Stimulated activated CD4-positive, alpha-beta T cell treated with anti-CD3 and anti-CD28 coated beads, Interleukin-12 subunit alpha, Interleukin-12 subunit beta, amount 100 ng/mL, for 48 hours (primary cell): ENCODE results near the gene GNL1.

ENCODE experiments used
- DNase-seq, 3 donors: peaks; one replicate each; pipeline ENCODE4 v3.0.0-alpha.2; 2020; ENCODE audit warnings: low read depth in 2 of 3, low spot score in 1 of 3

Gene GNL1

GRCh38 chr6:30570263-30570662, 14.0 kb upstream of the GNL1 start:
- no peak for DNase-seq

GRCh38 chr6:30568245-30568644, 12.0 kb upstream of the GNL1 start:
- DNase-seq = peak; percentile 33 to 51 (median 47)

- DNase-seq = no peak
Observed at GRCh38 chr6:30565772-30566171, 9.5 kb upstream of the GNL1 start.

- DNase-seq = no peak
Observed at GRCh38 chr6:30564114-30564513, 7.8 kb upstream of the GNL1 start.

GRCh38 chr6:30562470-30563425, 6.5 kb upstream of the GNL1 start:
- no peak for DNase-seq

GRCh38 chr6:30560930-30561329, 4.6 kb upstream of the GNL1 start:
- no peak for DNase-seq

GRCh38 chr6:30557683-30557981, 1.3 kb upstream of the GNL1 start:
- DNase-seq = no peak

- peak; percentile 83 to 85 (median 84) for DNase-seq
Observed at GRCh38 chr6:30556906-30557682, 805 bp upstream of the GNL1 start, which contains the start of gene PRR3. PRR3 (plus strand) TSS chr6:30557295; CDS start chr6:30557345, 50 bp downstream.

- no peak for DNase-seq
Observed at GRCh38 chr6:30555816-30556065, 548 bp downstream of the GNL1 start.

GRCh38 chr6:30554962-30555815, 1.1 kb downstream of the GNL1 start:
- DNase-seq = no peak

- DNase-seq = no peak
Observed at GRCh38 chr6:30554404-30554803, 1.9 kb downstream of the GNL1 start.

- no peak for DNase-seq
Observed at GRCh38 chr6:30548375-30548774, 7.9 kb downstream of the GNL1 start.

GRCh38 chr6:30547454-30547853, 8.8 kb downstream of the GNL1 start:
- no peak for DNase-seq

GRCh38 chr6:30544666-30545272, 11.5 kb downstream of the GNL1 start:
- no peak for DNase-seq

GRCh38 chr6:30543821-30544220, 12.5 kb downstream of the GNL1 start:
- DNase-seq = no peak

- DNase-seq = no peak
Observed at GRCh38 chr6:30542915-30543314, 13.4 kb downstream of the GNL1 start.

- no peak for DNase-seq
Observed at GRCh38 chr6:30542404-30542725, 13.9 kb downstream of the GNL1 start.

GRCh38 chr6:30541515-30542403, 14.5 kb downstream of the GNL1 start:
- peak; percentile 64 to 75 (median 69) for DNase-seq

- no peak for DNase-seq
Observed at GRCh38 chr6:30537931-30538330, 18.4 kb downstream of the GNL1 start.
